ENCODE measurements around the gene TTC29. TPM values are rescaled to one million over a fixed set of nuclear protein-coding genes. Genes with fewer than 3 reads are reported as not detected.

TTC29 gene
- total RNA-seq, result not detected
- polyA plus RNA-seq, result not detected

DNA sequence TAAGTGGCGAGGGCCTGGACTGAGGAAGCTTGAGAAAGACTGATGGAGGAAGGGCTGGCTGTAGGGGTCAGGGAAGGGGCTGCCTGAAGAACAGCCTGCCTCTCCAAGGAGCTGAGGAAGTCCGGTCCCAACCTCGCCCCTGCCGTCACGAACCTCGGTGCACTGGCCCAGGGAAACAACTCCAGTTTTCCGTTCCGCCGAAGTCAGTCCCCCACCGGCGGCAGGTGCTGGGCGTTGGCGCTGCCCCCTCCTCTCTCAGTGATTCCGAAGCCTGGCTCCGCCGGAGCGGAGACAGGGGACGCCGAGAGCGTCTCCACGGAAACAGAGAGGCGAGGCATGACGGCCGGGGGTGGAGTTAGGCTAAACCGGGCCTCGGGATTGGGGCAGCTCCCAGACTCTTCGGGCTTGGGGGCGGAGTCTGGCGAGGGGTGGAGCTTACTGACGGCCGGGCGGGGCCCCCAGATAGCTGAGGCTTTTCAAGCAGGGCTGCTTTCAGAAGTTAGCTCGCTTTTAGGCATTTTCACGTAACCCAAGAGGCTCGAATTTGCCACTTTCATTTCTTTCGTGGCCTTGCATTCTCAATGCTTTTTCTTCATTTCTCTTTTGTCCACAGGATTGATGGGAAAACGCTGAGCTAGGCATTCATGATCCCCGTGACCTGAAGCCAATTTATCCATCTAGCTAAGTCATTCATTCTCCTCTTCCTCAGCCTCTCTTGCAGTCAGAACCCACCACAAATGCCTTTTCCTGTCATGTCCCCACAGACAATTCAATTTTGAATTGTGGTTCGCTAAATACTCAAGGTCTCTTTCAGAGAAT lies at the start of gene TTC29:
TSS of gene TTC29 (minus strand) at position 309 of the 819 bp plus-strand sequence. CDS start 5,969 bp downstream, outside the sequence.
- H3K27ac ChIP-seq, result no peak within 1 kb of the TSS
- TF ChIP-seq EP300 (IDR thresholded peaks at IDR 0.05), result no peak
- TF ChIP-seq, protein P1, sequence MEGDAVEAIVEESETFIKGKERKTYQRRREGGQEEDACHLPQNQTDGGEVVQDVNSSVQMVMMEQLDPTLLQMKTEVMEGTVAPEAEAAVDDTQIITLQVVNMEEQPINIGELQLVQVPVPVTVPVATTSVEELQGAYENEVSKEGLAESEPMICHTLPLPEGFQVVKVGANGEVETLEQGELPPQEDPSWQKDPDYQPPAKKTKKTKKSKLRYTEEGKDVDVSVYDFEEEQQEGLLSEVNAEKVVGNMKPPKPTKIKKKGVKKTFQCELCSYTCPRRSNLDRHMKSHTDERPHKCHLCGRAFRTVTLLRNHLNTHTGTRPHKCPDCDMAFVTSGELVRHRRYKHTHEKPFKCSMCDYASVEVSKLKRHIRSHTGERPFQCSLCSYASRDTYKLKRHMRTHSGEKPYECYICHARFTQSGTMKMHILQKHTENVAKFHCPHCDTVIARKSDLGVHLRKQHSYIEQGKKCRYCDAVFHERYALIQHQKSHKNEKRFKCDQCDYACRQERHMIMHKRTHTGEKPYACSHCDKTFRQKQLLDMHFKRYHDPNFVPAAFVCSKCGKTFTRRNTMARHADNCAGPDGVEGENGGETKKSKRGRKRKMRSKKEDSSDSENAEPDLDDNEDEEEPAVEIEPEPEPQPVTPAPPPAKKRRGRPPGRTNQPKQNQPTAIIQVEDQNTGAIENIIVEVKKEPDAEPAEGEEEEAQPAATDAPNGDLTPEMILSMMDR (IDR thresholded peaks at IDR 0.05), result no peak
- H3K4me1 ChIP-seq, result peaks cover 0 to 12% (median 10%) of the 10 kb centered on the region in 4 donors
- intact Hi-C loops (cut with DNase I), result no loop called here
- no peaks in the 10 kb centered on the region for H3K36me3 ChIP-seq
- peak; percentile 91 for DNase-seq
- 1% methylated on average over 39 of the region's 39 CpGs for WGBS, 2 donors
- peak within 1 kb of the TSS; percentile 11 to 52 (median 48) for H3K4me3 ChIP-seq
- H3K27me3 ChIP-seq, result no peaks in the 10 kb centered on the region
- no peaks in the 10 kb centered on the region for H3K9me3 ChIP-seq

DNA sequence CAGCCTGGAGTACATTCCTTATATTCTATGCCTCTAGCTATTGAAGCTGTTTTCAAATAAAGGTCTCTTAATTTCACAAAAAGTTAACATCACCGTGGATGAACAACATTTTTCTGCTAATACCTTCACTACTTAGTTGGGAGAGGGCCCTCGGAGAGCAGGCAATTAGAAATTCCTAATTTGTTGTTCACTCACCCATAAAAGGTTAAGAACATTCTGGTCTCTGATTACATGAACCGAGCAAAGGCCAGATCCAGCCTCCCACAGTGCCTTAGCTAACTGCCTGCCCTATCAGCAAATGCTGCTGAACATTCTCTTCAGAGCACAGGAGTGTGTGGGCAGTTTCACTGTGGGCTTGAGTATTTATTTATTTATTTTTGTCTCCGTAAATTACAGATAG lies 36.0 kb upstream of the TTC29 start:
- no peak overlapping the region for H3K27ac ChIP-seq

DNA sequence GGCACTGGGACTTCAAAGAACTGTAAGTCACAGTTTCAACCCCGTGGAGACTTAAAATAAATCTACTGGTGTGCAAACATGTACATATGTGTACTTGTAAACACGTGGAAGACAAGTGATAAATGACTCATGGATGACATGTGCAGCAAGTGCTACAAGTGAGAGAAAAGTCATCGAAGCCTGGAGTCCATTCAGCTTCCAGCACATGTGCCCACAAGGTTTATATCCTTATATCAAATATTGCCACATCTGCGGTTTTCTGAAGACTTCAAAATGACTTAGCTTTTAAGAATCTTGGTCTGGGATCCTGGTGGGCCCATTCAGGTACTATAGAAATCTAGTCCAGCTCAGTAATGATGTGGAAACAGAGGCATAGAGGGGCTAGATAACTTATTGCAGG lies 33.0 kb upstream of the TTC29 start:
- WGBS, 2 donors, result 51 to 67% methylated on average over 4 of the region's 4 CpGs
- Histone ChIP-seq H3K4me3 (no peak overlapping the region), H3K27ac (no peak overlapping the region), H3K36me3 (no peaks in the 10 kb centered on the region), H3K9me3 (no peaks in the 10 kb centered on the region), H3K27me3 (no peaks in the 10 kb centered on the region), H3K4me1 (no peaks in the 10 kb centered on the region)
- no peak for DNase-seq
- intact Hi-C loops (cut with DNase I), result no loop called here
- TF ChIP-seq POLR2A (IDR thresholded peaks at IDR 0.05) (no peak), EP300 (IDR thresholded peaks at IDR 0.05) (no peak), POLR2AphosphoS5 (IDR thresholded peaks at IDR 0.05) (no peak)
- TF ChIP-seq, protein P1 (IDR thresholded peaks at IDR 0.05), result no peak

More for the DNA sequence above, 36.0 kb upstream of the TTC29 start:
- TF ChIP-seq, protein P1 (IDR thresholded peaks at IDR 0.05), result no peak
- TF ChIP-seq EP300 (IDR thresholded peaks at IDR 0.05), result no peak
- no peak for TF ChIP-seq POLR2A (IDR thresholded peaks at IDR 0.05)
- TF ChIP-seq POLR2AphosphoS5 (IDR thresholded peaks at IDR 0.05), result no peak
- H3K4me3 ChIP-seq, result no peak overlapping the region
- intact Hi-C loops (cut with DNase I), result no loop called here
- no peaks in the 10 kb centered on the region for H3K36me3 ChIP-seq
- WGBS, 2 donors, result 54 to 69% methylated on average over 4 of the region's 4 CpGs
- no peaks in the 10 kb centered on the region for H3K27me3 ChIP-seq
- H3K9me3 ChIP-seq, result no peaks in the 10 kb centered on the region
- no peaks in the 10 kb centered on the region for H3K4me1 ChIP-seq
- no peak for DNase-seq

DNA sequence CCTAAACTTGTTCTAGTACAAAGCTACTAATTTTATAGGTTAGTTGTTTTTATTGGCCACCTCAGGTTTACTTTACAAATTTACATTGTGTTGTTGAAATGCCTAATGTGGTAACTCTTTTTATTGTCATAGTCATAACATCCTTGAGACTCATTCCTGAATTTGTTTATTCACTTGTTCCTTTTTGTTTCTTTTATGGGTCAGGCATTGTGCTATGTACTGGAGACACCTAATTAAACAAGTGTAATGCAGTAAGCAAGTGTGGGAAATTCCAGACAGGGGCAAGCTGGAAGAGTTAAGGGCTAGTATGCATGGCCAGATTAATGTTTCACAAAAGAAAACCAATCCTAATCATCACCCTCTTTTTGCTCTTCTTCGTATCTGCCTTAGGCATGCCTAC lies 30.5 kb upstream of the TTC29 start:
- 0 to 27% methylated on average over 1 of the region's 1 CpG for WGBS, 2 donors
- Histone ChIP-seq H3K9me3 (no peaks in the 10 kb centered on the region), H3K36me3 (no peaks in the 10 kb centered on the region), H3K27ac (no peak overlapping the region), H3K4me1 (no peaks in the 10 kb centered on the region), H3K27me3 (no peaks in the 10 kb centered on the region), H3K4me3 (no peak overlapping the region)
- TF ChIP-seq EP300 (IDR thresholded peaks at IDR 0.05), result no peak
- no peak for TF ChIP-seq POLR2A (IDR thresholded peaks at IDR 0.05)
- TF ChIP-seq, protein P1 (IDR thresholded peaks at IDR 0.05), result no peak
- TF ChIP-seq POLR2AphosphoS5 (IDR thresholded peaks at IDR 0.05), result no peak
- no peak for DNase-seq
- intact Hi-C loops (cut with DNase I), result no loop called here

All from sigmoid colon (tissue), 7 donors.